Natural killer cell treated with Interleukin-12 subunit alpha and Interleukin-12 subunit beta and Interleukin-15 and Interleukin-18, amount 100 ng/mL, for 72 hours (primary cell): Measurements from ENCODE around the gene NPAS2. TPM values are rescaled to one million over a fixed set of nuclear protein-coding genes. Genes with fewer than 3 reads are reported as not detected.
A peak's percentile ranks its signal among the peaks of the same experiment; 100 is the strongest.

Experiments used
- ATAC-seq, 2 donors: fragments of 150-1000 bp; cut with Tn5 transposase in 1 of 2; sonication (Bioruptor Pico), chemical (Tn5 transposase) in 1 of 2; 2 replicates each; pipeline ENCODE4 v1.10.0; 2021
- DNase-seq: peaks from one replicate; pipeline ENCODE4 v3.0.0; 2022; ENCODE audit warnings: low spot score
- H3K27ac Mint-ChIP-seq, 2 donors: 1 replicate in 1 of 2; 2 replicates in 1 of 2; pipeline ENCODE4 v1.8.0; 2022; ENCODE audit warnings: mixed read lengths in 2 of 2, mild to moderate bottlenecking in 1 of 2, moderate library complexity in 1 of 2
- H3K27me3 Mint-ChIP-seq, 2 donors: 1 replicate in 1 of 2; 2 replicates in 1 of 2; pipeline ENCODE4 v1.8.0; 2022; ENCODE audit warnings: mixed read lengths in 2 of 2
- H3K36me3 Mint-ChIP-seq: one replicate; pipeline ENCODE4 v1.8.0; 2022; ENCODE audit warnings: mixed read lengths
- H3K4me1 Mint-ChIP-seq, 2 donors: 1 replicate in 1 of 2; 2 replicates in 1 of 2; pipeline ENCODE4 v1.8.0; 2022; ENCODE audit warnings: low read depth in 2 of 2, mixed read lengths in 2 of 2, mild to moderate bottlenecking in 1 of 2
- H3K4me3 Mint-ChIP-seq: one replicate; pipeline ENCODE4 v1.8.0; 2022; ENCODE audit warnings: mixed read lengths
- H3K9me3 Mint-ChIP-seq: 2 replicates; pipeline ENCODE4 v1.8.0; 2022; ENCODE audit warnings: mixed read lengths
- total RNA-seq, 2 donors: library from RNA; stranded (reverse); gene quantifications; one replicate each; pipeline ENCODE4 v1.2.3, GENCODE V29; 2022

NPAS2 gene
- total RNA-seq, 2 donors from 2014 or later = 0.31 to 0.53 TPM

- no peaks in the 10 kb centered on the region for H3K4me1 Mint-ChIP-seq
- DNase-seq (no peak), ATAC-seq (no peak)
- H3K9me3 Mint-ChIP-seq = no peaks in the 10 kb centered on the region
- peaks cover 14 to 18% of the 10 kb centered on the region in 2 donors for H3K27me3 Mint-ChIP-seq
- no peak overlapping the region for H3K4me3 Mint-ChIP-seq
- no peaks in the 10 kb centered on the region for H3K36me3 Mint-ChIP-seq
- no peak overlapping the region for H3K27ac Mint-ChIP-seq
Observed at GRCh38 chr2:100840519-100840918, 20.6 kb downstream of the NPAS2 start.

GRCh38 chr2:100842241-100842922 is 22.4 kb downstream of the NPAS2 start:
- DNase-seq = no peak

DNA sequence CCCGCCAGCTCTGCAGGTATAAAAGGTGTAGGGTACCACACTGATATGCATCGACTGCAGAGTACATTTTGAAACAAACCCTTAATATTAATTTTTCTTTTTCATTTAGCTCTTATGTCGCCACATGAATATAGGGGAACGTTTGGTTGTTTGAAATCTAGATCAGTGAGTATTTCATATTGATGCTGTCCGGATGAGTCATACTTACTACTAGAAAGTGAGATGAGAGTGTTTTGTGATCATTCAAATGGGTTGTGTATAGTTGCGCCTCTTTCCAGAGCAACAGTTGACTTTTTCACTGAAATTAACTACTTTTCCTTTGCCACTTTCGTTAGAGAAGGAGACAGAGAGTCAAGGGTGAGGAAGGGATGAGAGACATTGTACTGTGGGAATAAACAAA is 24.6 kb downstream of the NPAS2 start:
- DNase-seq (no peak), ATAC-seq (no peak)
- peaks cover 20 to 31% of the 10 kb centered on the region in 2 donors for H3K27me3 Mint-ChIP-seq
- H3K9me3 Mint-ChIP-seq = no peaks in the 10 kb centered on the region
- no peaks in the 10 kb centered on the region for H3K4me1 Mint-ChIP-seq
- H3K27ac Mint-ChIP-seq = no peak overlapping the region
- no peaks in the 10 kb centered on the region for H3K36me3 Mint-ChIP-seq
- no peak overlapping the region for H3K4me3 Mint-ChIP-seq

More at GRCh38 chr2:100842241-100842922, 22.4 kb downstream of the NPAS2 start:
- H3K27me3 Mint-ChIP-seq = peaks cover 14 to 18% of the 10 kb centered on the region in 2 donors
- H3K27ac Mint-ChIP-seq = no peak overlapping the region
- H3K4me1 Mint-ChIP-seq = no peaks in the 10 kb centered on the region
- no peak overlapping the region for H3K4me3 Mint-ChIP-seq
- ATAC-seq = no peak
- no peaks in the 10 kb centered on the region for H3K9me3 Mint-ChIP-seq
- no peaks in the 10 kb centered on the region for H3K36me3 Mint-ChIP-seq

GRCh38 chr2:100845141-100845991 is 25.4 kb downstream of the NPAS2 start:
- Mint-ChIP-seq H3K27ac (no peak overlapping the region), H3K9me3 (no peaks in the 10 kb centered on the region), H3K27me3 (peaks cover 22 to 39% of the 10 kb centered on the region in 2 donors), H3K4me3 (no peak overlapping the region), H3K36me3 (no peaks in the 10 kb centered on the region), H3K4me1 (no peaks in the 10 kb centered on the region)
- no peak for DNase-seq
- ATAC-seq = peak; percentile 36 to 48

- Mint-ChIP-seq H3K4me1 (no peaks in the 10 kb centered on the region), H3K9me3 (no peaks in the 10 kb centered on the region), H3K27me3 (peaks cover 21 to 45% of the 10 kb centered on the region in 2 donors), H3K36me3 (no peaks in the 10 kb centered on the region), H3K27ac (no peak overlapping the region), H3K4me3 (no peak overlapping the region)
- no peak for DNase-seq
- no peak for ATAC-seq
Observed at GRCh38 chr2:100846716-100847115, 26.8 kb downstream of the NPAS2 start.

DNA sequence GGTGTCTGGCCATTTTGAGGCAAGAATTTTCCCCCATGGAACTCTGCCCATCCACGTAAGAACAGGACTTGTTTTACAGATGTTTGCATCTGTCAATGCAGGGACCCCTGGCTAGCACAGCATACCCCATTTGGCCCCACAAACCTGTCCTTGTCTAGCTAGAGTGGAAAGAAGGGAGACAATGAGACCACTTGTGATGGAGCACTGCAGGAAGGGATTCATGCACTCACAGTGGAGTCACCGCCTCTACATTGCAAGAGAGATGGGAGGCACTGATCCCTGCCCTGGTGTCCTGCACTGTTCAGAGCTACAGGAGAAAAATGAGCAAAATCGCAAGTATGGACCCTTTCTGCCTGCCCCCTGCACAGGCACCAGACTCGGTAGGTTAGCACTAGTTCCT is 32.5 kb downstream of the NPAS2 start:
- no peak for ATAC-seq
- Mint-ChIP-seq H3K4me3 (no peak overlapping the region), H3K36me3 (no peaks in the 10 kb centered on the region), H3K27ac (no peak overlapping the region), H3K27me3 (peaks cover 16 to 35% of the 10 kb centered on the region in 2 donors), H3K9me3 (no peaks in the 10 kb centered on the region), H3K4me1 (no peaks in the 10 kb centered on the region)
- no peak for DNase-seq

GRCh38 chr2:100852999-100853908 is 33.3 kb downstream of the NPAS2 start:
- Mint-ChIP-seq H3K4me3 (no peak overlapping the region), H3K27me3 (peaks cover 13 to 27% of the 10 kb centered on the region in 2 donors), H3K4me1 (no peaks in the 10 kb centered on the region), H3K36me3 (no peaks in the 10 kb centered on the region), H3K9me3 (no peaks in the 10 kb centered on the region), H3K27ac (no peak overlapping the region)
- no peak for ATAC-seq
- no peak for DNase-seq

GRCh38 chr2:100853909-100854810 is 34.2 kb downstream of the NPAS2 start:
- Mint-ChIP-seq H3K4me3 (no peak overlapping the region), H3K9me3 (no peaks in the 10 kb centered on the region), H3K27me3 (peaks cover 8 to 25% of the 10 kb centered on the region in 2 donors), H3K4me1 (no peaks in the 10 kb centered on the region), H3K27ac (no peak overlapping the region), H3K36me3 (no peaks in the 10 kb centered on the region)
- DNase-seq = no peak
- ATAC-seq = peak; percentile 28 to 34

DNA sequence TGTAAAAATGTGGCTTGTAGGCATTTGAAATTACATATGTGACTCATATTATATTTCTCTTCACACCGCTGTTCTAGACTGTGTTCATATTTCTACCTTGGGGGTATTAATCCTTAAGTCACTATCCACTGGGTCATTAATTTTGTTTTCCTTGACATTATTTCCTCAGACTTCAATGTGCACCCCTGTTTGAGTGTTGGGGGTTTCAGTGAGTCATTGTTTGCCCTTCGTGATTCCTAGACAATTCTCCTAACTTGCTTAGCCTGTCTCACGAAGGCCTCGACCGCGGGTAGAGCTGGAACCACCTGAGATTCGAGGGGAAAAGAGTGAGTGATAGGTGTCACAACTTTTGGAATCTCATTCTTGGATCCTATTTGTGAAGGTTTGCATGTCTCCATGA is 35.1 kb downstream of the NPAS2 start:
- Mint-ChIP-seq H3K9me3 (no peaks in the 10 kb centered on the region), H3K27ac (no peak overlapping the region), H3K27me3 (peaks cover 8 to 17% of the 10 kb centered on the region in 2 donors), H3K4me3 (no peak overlapping the region), H3K4me1 (no peaks in the 10 kb centered on the region), H3K36me3 (no peaks in the 10 kb centered on the region)
- DNase-seq = no peak
- no peak for ATAC-seq

GRCh38 chr2:100855606-100856005 is 35.7 kb downstream of the NPAS2 start:
- Mint-ChIP-seq H3K27ac (no peak overlapping the region), H3K27me3 (peaks cover 6 to 13% of the 10 kb centered on the region in 2 donors), H3K4me1 (no peaks in the 10 kb centered on the region), H3K9me3 (no peaks in the 10 kb centered on the region), H3K4me3 (no peak overlapping the region), H3K36me3 (no peaks in the 10 kb centered on the region)
- DNase-seq (no peak), ATAC-seq (peak in 1 of 2 donors; percentile 24)

DNA sequence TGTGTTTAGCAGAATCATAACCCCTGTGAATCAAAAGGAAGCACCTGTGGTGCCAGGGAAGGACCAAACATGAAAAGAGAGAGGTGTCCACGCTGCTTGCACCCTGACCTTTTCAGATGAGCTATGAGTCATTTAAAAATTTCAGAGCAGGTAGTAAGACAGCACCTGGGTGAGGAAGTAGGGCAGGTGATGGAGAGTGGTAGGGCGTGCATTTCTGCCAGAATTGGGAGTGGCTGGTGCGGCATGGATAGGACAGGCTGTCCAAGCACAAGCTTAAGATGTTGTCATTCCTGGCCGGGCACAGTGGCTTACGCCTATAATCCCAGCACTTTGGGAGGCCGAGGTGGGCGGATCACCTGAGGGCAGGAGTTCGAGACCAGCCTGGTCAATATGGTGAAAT is 36.8 kb downstream of the NPAS2 start:
- H3K4me3 Mint-ChIP-seq = no peak overlapping the region
- DNase-seq = no peak
- H3K27ac Mint-ChIP-seq = no peak overlapping the region
- H3K36me3 Mint-ChIP-seq = no peaks in the 10 kb centered on the region
- no peaks in the 10 kb centered on the region for H3K4me1 Mint-ChIP-seq
- ATAC-seq = no peak
- H3K27me3 Mint-ChIP-seq = peaks cover 10 to 17% of the 10 kb centered on the region in 2 donors
- H3K9me3 Mint-ChIP-seq = no peaks in the 10 kb centered on the region

GRCh38 chr2:100857341-100857740 is 37.4 kb downstream of the NPAS2 start:
- DNase-seq (no peak), ATAC-seq (no peak)
- Mint-ChIP-seq H3K4me3 (no peak overlapping the region), H3K27ac (no peak overlapping the region), H3K4me1 (no peaks in the 10 kb centered on the region), H3K9me3 (no peaks in the 10 kb centered on the region), H3K36me3 (no peaks in the 10 kb centered on the region), H3K27me3 (peaks cover 10 to 14% of the 10 kb centered on the region in 2 donors)

DNA sequence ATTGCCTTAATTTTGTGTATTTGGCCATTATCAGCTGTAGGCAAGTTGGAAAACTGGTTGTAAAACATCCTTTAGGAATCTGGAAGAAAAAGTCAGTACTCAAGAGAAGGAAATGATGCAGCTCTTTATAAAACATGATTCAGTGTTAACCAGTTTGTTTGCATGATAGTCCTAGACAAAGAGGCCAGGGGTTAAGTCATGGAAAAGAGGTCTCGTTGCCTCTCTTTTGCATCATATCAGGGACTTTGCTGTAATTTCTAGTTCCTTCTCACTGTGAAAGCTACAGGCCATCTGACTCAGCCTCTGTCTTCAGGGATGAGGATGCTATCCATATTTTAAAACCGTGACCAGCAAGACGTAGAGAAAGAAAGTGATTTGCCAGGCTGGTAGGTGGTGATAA is 38.0 kb downstream of the NPAS2 start:
- DNase-seq = no peak
- no peak overlapping the region for H3K4me3 Mint-ChIP-seq
- no peaks in the 10 kb centered on the region for H3K9me3 Mint-ChIP-seq
- H3K36me3 Mint-ChIP-seq = no peaks in the 10 kb centered on the region
- no peak overlapping the region for H3K27ac Mint-ChIP-seq
- H3K4me1 Mint-ChIP-seq = no peaks in the 10 kb centered on the region
- ATAC-seq = no peak
- peaks cover 10 to 14% of the 10 kb centered on the region in 2 donors for H3K27me3 Mint-ChIP-seq
